Amniotic stem cell (primary cell): ENCODE data around the gene DNAH10.

Source experiments
- DNase-seq: peaks from one replicate; lab custom pipeline; 2025; lab: John Stamatoyannopoulos, UW

Gene DNAH10

DNA sequence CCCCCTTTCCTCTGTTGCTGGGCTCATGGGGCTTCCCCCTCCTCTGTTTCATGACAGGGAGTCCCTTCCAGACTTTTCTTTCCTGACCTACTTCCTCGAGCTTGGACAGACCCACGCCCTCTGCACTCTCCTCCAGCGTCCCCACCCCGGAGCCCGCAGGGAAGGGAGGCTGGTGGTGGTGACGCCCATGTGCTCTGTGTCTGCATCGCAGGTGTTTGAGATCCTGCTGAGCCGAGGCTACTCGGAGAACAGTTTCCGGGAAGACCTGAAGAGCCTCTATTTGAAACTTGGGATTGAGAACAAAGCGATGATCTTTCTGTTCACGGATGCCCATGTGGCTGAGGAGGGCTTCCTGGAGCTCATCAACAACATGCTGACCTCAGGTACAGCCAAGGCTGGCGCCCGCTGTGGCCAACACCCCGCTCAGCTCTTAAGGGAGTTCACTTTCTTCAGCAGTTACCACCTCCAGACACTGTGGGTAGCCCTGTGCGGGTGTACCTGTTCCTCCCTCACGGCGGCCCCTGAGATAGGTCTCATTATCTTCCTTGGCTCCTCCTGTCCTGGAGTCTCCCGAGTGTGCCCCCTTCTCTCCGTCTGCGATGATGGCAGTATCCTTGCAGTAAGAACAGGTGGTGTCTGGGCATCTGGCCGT lies 125.0 kb downstream of the DNAH10 start:
- DNase-seq, result no peak

DNA sequence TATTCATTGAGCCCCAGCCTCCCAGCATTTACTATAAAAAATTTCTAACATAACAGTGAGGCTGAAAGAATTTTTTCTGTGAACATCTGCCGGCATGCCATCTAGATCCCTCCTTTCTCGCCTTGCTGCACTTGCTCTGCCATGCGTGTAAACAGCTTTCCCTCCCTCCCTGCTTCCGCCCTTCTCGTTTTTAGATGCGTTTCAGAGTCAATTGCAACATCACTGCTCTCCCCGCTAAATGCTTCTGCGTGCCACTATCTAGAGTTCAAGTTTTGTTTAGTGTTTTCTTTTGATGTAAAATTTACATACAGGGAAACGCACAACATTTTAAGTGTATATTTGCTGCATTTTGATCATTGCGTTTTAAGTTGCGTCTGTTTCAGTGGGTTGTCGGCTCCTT lies 126.9 kb downstream of the DNAH10 start:
- no peak for DNase-seq

DNA sequence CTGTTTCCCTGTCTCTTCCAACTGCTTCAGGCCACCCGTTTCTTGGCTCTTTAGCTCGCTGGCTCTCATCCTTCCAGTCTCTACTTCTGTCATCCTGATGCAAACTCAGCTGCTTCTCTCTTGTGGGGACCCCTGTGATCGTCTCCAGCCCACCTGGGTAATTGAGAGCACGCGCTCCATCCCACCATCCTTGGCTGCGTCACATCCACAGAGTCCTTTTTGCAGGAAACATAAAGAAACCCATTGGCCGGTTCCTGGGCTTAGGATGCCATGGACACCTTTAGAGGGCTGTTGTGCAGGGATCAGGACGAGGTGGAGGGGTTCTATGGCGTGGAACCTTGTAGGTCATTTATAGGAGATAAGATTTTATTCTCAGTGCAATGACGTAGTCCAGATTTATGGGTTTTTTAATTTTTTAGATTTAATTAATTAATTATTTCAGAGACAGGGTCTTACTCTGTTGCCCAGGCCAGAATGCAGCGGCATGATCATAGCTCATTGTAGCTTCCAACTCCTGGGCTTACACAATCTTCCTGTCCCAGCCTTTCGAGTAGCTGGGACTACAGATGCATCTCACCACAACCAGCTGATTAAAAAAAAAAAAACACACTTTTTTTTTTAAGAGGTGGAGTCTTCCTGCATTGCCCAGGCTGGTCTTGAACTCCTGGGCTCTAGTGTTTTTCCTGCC lies 127.9 kb downstream of the DNAH10 start:
- DNase-seq, result no peak

DNA sequence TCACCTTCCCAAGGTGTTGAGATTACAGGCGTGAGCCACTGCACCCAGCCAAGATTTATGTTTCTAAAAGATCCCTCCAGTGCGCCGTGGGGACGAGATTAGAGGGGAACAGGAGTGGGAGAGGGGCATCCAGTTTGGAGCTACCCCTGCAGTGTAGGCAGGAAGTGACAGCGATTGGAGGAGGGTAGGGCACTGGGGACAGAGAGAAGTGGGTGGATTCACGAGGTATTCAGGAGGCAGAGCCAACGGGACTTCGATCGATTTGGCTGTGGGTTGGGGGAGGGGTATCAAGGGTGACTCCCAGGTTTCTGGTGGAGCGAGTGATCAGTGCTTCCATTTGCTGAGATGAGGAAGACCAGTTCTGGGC lies 128.4 kb downstream of the DNAH10 start:
- DNase-seq, result no peak

DNA sequence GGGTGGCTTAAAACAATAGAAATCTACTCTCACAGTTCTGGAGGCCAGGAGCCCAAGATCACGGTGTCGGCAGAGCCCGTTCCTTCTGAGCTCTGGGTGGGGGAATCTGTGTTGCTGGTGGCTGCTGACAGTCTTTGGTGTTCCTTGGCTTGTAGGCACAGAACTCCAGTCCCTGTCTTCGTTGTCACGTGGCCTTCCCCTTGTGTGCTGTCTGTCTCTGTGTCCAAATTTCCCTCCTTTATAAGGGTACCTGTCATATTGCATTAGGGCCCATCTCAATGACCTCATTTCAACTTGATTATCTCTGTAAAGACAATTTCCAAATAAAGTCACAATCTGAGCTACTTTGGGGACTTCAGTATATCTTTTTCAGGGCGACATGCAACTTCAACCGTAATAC lies 128.9 kb downstream of the DNAH10 start:
- no peak for DNase-seq

DNA sequence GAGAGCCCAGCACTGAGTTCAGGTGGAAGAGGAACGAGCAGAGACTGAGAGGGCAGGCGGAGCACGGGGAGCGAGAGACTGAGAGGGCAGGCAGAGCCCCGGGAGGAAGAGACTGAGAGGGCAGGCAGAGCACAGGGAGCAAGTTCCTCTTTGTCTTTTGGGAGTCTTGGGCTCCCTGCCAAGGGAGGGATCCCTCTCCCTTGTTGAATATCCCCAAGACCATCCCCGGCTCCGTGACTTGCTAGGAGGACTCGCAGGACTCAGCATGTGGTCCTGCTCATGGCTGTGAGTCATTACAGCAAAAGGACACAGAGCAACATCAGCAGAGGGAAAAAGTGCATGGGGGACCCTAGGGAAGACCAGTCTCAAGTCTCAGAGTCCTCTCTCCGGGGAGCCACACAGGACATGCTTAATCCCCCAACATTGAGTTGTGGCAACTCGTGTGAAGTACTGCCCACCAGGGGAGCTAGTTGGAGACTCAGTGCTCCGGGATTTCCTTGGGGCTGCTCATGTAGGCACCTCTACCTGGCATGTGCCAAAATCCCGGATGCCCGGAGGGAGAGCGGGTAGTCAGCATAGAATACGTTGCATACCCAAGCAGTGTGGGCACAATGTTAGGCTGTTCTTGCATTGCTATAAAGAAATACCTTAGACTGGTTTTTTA lies 129.5 kb downstream of the DNAH10 start:
- no peak for DNase-seq

DNA sequence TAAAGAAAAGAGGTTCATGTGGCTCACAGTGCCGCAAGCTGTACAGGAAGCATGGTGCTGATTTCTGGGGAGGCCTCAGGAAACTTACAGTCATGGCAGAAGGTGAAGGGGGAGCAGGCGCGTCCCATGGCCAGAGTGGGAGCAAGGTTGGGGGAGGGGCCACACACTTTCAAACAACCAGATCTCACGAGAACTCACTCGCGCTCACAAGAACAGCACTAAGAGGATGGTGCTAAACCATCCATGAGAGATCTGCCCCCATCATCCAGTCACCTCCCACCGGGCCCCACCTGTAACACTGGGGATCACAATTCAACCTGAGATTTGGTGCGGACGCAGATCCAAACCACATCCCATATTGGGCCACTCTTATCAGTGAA lies 130.1 kb downstream of the DNAH10 start:
- DNase-seq, result no peak

DNA sequence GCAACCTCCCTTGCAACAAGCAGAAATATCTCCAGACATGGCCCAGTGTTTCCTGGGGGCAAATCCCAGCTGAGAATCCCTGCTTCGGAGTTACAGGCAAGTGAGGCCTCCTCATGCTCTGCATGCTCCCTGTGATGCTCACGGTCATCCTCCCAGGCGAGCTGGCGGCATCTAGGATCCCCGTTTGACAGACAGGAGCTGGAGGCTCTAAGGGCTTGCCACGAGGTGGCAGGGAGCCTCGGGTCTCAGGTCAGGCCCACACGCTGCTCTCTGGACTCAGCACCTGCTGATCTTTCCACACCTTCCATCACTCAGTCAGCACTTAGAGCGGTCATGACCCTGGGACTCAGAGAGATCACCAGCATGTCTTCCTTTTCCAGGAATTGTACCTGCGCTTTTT lies 130.8 kb downstream of the DNAH10 start:
- DNase-seq, result no peak

DNA sequence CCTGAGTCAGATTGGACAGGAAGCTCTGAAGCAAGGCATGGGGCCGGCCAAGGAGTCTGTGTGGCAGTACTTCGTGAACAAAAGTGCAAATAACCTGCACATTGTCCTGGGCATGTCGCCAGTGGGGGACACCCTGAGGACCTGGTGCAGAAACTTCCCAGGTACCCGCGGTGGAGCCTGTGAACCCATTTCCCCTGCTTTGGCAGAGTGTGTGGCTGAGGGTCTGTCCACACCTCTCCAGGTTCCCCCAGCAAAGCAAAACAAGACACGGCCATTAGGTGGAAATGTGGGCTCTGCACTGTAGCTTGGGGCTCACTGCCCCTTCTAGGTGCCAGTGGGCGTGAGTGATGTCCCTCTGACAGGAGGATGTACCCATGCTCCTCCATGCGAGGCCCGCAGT lies 131.2 kb downstream of the DNAH10 start:
- DNase-seq, result no peak

DNA sequence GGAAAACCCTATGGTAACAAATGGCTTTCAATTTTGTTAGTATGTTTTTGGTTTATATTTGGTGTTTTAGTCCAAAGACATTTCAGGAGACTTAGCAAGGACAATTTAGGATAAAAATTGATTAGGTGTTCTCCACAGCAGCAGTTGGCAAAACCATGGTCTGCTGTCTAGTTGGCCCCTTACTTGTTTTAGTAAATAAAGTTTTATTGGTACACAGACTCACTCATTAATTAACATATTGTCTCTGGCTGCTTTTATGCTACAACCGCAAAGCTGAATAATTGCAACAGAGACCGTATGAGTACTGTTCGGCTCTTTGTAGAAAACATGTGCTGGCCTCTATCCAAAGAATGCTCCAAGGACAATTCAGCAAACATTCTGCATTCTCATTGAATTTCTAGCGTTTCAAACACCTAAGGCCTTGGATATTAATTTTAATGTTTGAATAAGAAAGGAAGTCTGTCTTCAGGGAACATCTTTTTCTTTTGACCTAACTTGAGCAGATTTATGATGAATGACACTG lies 132.8 kb downstream of the DNAH10 start:
- DNase-seq, result no peak

DNA sequence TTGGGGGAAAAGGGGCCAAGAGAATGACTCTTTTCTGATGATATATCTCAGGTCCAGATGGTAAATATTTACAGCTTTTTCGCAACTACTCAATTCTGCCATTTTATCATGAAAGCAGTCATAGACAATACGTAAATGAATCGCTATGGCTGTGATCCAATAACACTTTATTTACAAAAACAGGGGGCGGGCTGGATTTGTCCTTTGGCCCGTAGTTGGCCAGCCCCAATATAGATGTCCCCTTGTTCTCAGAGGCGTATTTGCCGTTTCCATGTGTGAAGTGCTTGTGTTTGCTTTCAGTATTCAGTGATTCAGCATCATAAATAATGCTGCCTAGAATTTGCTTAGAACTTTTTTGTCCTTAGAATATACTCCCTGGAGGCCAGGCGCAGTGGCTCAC lies 133.3 kb downstream of the DNAH10 start:
- DNase-seq, result no peak

DNA sequence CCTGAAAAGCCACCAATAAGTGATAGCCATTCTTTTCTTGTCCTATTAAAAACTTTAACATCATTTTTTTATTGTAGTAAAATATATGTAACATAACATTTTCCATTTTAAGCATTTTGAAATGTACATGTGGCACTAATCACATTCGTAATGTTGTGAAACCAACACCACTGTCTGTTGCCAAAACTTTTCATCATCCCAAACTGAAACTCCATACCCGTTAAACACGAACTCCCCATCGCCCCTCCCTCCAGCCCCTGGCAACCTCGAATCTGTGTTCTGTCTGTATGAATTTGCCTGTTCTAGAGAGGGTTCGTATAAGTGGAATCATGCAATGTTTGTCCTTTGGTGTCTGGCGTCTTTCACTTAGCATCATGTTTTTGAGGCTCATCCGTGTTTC lies 134.7 kb downstream of the DNAH10 start:
- DNase-seq, result peak; percentile 39

DNA sequence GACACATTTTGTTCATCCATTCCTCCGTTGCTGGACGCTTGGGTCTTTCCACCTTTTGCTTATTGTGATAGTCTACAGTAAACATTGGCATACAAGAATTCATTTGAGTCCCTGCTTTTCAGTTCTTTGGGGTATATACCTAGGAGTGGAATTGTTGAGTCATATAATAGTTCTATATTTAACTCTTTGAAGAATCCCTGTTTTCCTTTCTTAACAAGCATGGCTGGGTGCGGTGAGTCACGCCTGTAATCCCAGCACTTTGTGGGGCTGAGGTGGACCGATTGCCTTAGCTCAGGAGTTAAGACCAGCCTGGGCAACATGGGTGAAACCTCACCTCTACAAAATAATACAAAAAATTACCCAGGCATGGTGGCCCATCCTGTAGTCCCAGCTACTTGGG lies 135.1 kb downstream of the DNAH10 start:
- DNase-seq, result peak; percentile 84

DNA sequence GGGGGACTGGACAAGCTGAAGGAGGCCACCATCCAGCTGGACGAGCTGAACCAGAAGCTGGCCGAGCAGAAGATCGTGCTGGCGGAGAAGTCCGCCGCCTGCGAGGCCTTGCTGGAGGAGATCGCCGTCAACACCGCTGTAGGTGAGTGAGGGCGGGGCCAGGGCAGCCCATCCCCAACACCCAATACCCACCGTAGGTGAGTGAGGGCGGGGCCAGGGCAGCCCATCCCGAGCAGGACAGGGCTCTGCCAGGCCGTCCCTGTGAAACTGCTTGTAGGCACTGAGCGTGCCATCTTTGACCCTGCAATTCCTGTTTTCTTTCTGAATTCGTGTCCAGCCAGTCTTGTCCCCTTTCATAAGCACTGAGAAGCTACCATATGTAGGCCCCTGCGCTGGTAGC lies 136.6 kb downstream of the DNAH10 start:
- DNase-seq, result no peak

DNA sequence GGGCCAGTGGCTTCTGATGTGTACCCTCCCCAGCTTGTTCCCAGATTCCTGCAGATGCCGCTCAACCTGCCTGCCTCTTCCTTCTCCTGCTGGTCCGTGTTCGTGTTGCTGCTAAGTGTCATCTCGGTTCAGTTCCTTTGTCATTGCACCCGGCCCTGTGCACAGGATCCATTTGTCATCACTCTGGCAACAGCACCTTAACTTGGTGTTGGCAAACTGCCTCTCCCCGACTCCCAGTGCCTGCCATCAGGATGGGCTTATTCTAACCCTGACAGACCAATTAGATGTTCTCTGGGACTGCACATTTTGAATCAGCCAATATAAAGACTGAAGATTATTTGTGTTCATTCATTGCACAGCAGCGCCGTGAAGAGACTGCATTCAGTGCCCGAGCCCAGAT lies 137.3 kb downstream of the DNAH10 start:
- DNase-seq, result no peak

DNA sequence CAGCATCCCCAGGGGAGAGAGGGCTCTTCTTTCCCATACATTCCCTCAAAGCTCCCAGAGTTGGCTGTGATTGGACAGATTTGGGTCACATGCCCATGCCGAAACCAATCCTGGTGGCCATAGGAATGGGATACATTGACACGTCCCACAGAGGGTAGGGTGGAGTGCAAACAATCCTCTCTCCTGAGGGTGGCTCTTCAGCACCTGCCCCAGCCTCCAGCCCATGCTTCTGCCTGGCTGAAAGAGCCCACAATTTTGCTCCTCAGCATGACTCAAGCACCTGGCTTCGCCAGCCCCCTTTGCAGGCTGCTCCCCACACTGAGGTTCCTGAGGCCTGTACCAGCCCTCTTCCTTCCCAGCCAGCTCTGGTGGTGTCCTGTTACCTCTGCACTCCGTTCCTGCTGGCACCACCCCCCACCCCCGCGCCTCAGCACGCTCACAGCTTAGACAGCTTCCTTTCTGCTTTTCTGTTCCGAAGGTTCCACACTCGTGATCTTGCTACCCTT lies 138.8 kb downstream of the DNAH10 start:
- DNase-seq, result no peak

DNA sequence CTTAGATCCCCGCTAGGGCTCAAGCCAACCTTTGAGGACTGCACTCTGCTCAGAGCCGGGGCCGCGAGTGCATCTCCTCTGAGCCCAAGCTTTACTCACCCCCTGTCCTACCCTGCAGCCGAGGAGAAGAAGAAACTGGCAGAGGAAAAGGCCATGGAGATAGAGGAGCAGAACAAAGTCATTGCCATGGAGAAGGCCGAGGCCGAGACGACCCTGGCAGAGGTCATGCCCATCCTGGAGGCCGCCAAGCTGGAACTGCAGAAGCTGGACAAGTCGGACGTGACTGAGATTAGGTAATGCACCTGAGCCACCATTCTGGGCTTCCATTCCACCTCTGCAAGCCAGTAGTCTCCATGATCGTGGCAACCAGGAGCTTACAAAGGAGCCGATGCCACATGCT lies 140.7 kb downstream of the DNAH10 start:
- DNase-seq, result no peak

DNA sequence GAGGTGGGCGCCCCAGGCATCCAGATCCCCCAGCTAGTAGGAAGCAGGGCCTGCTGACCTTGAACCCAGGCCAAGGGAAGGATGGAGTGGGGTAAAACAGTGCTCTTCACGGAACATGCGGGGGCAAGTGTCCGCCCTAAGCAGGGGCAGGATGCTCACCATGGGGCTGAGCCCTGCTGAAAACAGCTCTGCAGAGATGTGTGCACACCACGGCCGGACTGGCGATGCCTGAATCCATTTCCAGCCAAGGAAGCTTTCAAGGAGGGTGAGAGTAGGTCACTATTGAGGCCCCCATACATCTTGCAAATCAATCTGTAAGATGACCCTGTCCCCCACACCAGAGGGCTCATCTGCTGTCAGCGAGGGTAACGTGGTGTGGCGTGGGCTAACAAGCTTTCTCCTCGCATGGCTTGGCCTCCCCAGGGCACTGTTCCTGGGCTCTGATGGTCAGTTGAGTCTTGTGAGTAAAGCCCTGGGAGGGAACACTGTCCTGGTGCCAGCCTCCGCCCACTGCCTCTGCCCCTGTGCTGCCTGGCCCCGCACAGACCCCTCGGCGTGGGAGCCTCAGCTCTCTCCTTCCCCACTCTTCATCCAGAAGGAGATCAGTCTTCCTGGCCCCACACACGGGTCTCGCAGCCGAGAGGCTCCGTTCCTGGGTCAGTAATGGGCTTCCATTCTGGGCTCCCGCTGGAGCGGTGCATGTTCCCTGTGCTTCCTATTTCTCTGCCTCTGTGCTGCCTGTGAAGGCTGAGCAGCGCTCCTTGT lies 141.4 kb downstream of the DNAH10 start:
- no peak for DNase-seq

DNA sequence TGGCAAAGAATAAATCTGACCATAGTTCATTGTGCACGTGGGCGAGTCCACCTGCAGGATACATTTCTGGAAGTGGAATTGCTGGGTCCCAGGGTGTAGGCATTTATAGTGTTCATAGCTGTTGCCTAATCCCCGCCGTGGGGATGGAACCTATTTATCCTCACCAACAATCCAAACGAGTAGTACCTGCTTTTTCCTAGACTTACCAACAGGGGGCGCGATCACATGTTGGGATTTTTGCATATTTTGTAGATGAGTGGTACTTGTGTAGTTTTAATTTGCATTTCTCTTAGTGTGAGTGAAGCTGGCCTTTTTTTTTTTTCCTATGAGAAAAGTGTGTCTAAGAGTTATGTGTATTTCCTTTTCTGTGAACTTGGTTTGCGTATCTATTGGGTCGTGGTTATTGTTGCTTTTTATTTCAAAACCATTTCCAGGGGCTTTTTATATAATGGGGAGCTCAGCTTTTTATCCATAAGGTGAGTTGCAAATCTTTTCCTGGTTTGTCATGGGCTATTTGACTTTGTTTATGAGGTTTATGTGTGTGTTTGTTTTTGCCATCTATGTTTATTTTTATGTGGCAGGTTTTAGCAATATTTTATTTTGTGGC lies 143.3 kb downstream of the DNAH10 start:
- DNase-seq, result peak; percentile 52

DNA sequence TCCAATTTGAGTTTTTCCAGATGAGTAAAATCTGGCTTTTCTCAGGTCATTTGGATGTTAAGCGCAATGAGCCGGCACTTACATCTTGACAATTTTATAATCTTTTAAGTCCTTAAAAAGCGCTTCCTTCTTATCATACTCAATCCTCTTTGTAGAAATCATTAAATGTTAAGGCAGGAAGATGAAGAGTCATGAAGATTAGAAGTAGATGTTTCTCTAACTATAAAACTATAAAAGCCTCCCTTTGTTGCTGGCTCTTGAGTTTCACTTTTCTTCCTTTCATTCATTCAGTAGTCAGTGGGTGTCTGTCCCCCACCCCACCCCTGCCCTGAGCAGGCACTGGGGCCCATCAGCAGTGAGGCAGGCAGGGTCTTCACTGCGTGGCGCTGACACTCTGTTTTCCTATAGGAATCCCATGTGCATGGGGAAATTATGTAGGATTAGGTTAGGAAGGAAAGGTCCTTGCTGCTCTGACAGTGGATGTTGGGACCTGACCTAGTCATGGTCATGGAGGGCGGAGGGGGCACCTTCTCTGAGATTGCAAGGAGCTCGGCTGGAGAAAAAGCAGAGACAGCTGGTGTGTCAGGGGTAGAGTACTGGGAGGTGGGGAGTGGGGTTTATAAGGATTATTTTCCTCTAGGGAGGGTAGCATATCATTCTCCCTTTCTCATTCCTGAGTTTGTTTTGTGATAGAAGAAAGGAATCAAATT lies 144.8 kb downstream of the DNAH10 start:
- DNase-seq, result no peak

DNA sequence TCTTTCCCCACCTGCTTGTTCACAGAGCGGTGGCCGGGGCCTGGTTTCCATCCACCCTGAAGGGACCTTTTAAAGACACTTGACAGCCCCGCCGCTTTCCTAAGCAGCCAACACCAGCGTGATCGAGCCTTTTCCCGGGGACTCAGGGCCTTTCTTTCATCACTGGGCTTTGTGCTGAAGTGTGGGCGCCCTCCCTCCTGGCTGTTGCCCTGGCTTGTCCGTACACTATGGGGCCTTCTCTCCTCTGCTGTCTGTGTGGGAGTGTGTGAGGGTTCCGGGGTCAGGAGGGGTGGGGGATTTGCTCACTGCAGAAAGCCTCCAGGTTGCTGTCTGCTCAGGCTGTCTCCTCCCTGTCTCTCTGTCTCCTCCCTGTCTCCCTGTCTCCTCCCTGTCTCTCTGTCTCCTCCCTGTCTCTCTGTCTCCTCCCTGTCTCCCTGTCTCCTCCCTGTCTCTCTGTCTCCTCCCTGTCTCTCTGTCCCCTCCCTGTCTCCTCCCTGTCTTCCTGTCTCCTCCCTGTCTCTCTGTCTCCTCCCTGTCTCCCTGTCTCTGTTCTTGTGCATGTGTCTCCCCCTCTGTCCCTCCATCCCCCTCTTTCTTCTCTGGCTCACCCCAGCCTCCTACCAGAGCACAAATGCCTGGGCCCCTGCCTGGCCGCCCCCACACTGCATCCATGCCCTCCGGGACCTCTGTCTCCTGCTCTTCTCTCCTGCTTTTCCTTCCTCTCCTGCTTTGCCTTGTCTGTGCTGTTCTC lies 145.8 kb downstream of the DNAH10 start:
- DNase-seq, result no peak
